HCEC 1CT (cell line): ENCODE measurements around the gene MAN1B1.

Experiments used
- DNase-seq: peaks from one replicate; pipeline ENCODE4 v3.0.0-alpha.2; 2017

Gene MAN1B1

GRCh38 chr9:137069508-137070091 lies 17.2 kb upstream of the MAN1B1 start:
- DNase-seq: no peak

GRCh38 chr9:137070201-137070905 lies 16.4 kb upstream of the MAN1B1 start, which contains the start of gene SAPCD2:
TSS of gene SAPCD2 (minus strand) at chr9:137070557. CDS start at chr9:137070460, 97 bp downstream.
- DNase-seq: peak; percentile 85

- no peak for DNase-seq
Measured at GRCh38 chr9:137070906-137071275, 15.9 kb upstream of the MAN1B1 start.

GRCh38 chr9:137071282-137071681 lies 15.5 kb upstream of the MAN1B1 start:
- DNase-seq: no peak

GRCh38 chr9:137073992-137074399 lies 12.8 kb upstream of the MAN1B1 start:
- no peak for DNase-seq

GRCh38 chr9:137074657-137075274 lies 12.0 kb upstream of the MAN1B1 start:
- DNase-seq: no peak

- DNase-seq: no peak
Measured at GRCh38 chr9:137075275-137075775, 11.5 kb upstream of the MAN1B1 start.

- DNase-seq: no peak
Measured at GRCh38 chr9:137076636-137077009, 10.2 kb upstream of the MAN1B1 start.

- peak; percentile 65 for DNase-seq
Measured at GRCh38 chr9:137077010-137077747, 9.6 kb upstream of the MAN1B1 start, which contains the start of gene UAP1L1. TSS of gene UAP1L1 (plus strand) at chr9:137077517. CDS start at chr9:137077533, 16 bp downstream.

- DNase-seq: peak; percentile 18
Measured at GRCh38 chr9:137077758-137078693, 8.8 kb upstream of the MAN1B1 start.

GRCh38 chr9:137078701-137079400 lies 7.9 kb upstream of the MAN1B1 start:
- no peak for DNase-seq

- no peak for DNase-seq
Measured at GRCh38 chr9:137079401-137079787, 7.4 kb upstream of the MAN1B1 start.

- DNase-seq: no peak
Measured at GRCh38 chr9:137080260-137081122, 6.3 kb upstream of the MAN1B1 start.

- DNase-seq: no peak
Measured at GRCh38 chr9:137082222-137082924, 4.4 kb upstream of the MAN1B1 start.

- DNase-seq: no peak
Measured at GRCh38 chr9:137082925-137083290, 3.9 kb upstream of the MAN1B1 start.

- DNase-seq: peak; percentile 98
Measured at GRCh38 chr9:137083394-137084004, 3.3 kb upstream of the MAN1B1 start.

- no peak for DNase-seq
Measured at GRCh38 chr9:137084526-137084925, 2.3 kb upstream of the MAN1B1 start.

GRCh38 chr9:137085920-137086530 lies 760 bp upstream of the MAN1B1 start:
- DNase-seq: peak; percentile 41

GRCh38 chr9:137087409-137087925 lies 682 bp downstream of the MAN1B1 start:
- no peak for DNase-seq
